Jurkat, Clone E6-1 (cell line): Measurements from ENCODE around the gene TRMU.
"Not testable (repeated sequence)": the region's sequence is repeated elsewhere in the genome, so short reads cannot be mapped to it uniquely, and the experiment has no call there.

ENCODE experiments used
- DNase-seq: peaks from one replicate; pipeline ENCODE4 v3.0.0-alpha.2; 2011; ENCODE audit warnings: low read depth, low spot score
- H3K4me3 ChIP-seq: 2 replicates; pipeline ENCODE4 v1.5.1; 2011; ENCODE audit warnings: mild to moderate bottlenecking, low read length, control low read depth, moderate library complexity

Gene TRMU

DNA sequence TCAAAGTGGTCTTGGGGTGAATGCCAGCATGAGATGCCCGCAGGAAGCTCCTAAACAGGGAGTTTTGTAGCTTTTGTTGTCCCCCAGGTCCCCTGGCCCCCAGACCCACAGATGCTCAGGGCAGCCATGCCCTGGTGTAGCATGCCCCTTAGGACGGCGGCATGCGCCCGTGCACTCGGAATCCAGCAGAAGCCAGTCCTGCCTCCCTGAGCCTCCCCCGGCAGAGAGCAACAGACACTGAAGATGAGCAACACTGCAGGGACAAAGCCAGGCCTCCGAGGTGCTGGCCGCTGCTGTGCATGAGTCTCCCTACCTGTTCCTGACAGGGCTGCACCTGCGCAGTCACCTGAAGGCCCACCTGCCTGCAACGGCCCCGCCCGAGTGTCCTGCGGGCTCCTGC is 59.1 kb downstream of the TRMU start:
- no peak for DNase-seq
- no peak overlapping the region for H3K4me3 ChIP-seq

DNA sequence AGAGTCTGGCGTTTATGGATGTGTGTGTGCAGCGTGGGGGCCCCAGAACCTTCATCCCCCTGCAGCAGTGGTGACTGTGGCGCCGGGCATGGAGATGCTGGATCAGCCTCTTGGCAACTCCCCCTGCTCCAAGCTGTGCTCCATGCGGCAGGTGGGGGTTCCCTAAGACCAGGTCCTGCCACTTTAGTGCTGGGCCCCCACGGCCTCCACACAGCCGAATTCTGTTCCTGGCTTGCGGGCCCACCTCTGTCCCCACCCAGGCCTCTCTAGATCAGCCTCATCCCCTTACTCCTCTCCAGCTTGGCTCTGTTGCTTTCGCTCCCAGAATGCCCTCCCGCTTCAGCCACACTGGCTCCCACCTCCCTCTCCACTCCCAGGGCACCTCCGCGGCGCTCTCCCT is 59.6 kb downstream of the TRMU start:
- no peak for DNase-seq
- no peak overlapping the region for H3K4me3 ChIP-seq

DNA sequence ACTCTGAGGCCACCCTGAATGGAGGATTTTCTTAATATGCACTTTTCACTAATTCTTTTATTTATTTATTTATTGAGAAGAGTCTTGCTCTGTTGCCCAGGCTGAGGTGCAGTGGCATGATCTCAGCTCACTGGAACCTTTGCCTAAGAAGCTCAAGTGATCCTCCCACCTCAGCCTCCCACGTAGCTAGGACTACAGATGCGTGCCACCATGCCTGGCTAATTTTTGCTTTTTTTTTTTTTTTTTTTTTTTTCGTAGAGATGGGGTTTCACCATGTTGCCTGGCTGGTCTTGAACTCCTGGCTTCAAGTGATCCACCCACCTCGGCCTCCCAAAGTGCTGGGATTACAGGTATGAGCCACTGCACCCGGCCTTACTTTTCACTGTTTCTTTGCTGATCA is 61.5 kb downstream of the TRMU start:
- not testable (repeated sequence) for H3K4me3 ChIP-seq, DNase-seq

DNA sequence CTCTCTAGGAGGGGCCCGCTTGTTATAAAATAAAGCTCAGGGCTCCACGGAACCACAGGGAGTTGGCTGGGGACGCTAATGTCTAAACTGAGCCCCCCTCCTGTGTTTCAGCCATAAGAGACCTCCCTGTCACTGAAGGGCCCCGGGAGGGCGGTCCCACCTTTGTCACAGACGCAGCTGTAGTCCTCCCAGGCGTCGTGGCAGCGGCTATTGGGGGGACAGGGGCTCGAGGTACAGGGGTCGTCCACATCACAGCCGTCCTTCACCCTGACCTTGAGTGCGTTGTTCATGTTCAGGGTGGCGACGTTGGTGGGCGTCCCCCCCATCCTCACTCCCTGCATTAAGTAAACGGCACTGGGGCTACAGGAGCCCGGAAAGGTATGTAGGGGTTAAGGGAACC is 62.0 kb downstream of the TRMU start:
- no peak for DNase-seq
- no peak overlapping the region for H3K4me3 ChIP-seq

DNA sequence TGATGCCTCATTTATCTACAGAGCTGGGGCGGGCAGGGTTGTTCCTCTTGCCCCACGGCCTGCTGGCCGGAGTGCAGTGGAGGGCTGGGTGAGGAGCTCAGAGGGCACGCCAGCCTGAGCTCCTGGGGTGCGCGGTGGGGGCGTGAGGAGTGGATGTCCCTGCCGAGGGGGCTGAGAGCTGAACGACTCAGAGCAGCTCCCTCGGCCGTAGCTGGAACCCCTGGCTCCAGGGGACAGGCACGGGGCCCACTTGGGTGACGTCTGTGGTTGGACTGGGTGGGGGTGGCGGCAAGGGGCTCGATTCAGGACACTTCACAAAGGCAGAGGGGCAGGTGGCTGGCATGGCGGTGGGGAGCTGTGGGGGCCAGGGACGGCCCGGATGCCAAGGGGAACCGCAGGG is 62.4 kb downstream of the TRMU start:
- DNase-seq = no peak
- no peak overlapping the region for H3K4me3 ChIP-seq

DNA sequence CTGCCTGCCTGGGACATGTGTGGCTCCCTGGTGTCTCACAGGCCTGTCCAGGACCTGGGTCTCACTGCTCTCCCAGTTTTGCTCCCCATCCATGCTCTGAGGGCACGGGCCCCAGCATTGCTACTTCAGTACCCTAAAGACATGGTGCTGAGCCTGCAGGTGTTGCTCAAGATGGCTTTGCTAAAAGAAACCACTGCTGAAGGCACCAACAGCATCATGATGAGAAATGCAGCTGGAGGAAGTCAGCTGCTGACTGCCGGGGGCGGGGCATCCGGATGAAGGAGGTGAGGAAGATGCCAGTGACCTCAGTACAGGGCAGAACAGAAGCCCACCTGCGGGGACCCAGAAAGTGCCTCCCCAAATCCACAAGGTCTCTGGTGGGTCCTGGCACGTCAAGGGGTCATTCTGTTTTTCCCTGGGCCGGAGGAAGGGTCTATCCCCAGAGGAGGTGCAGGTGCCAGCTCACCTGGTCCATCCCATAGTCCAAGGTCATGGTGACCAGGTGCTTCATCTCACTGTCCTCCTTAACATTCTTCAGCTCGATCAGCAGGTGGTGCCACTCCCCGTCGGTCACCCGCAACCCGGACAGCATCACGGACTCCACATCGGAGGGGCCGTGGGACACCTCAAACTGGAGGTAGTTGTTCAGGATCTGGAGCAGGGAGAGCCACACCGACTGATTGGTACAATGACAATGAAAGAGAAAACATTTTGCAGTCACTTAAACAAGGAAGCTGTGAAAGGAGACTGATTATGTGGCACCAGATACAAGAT is 63.9 kb downstream of the TRMU start:
- peak; percentile 46 for DNase-seq
- no peak overlapping the region for H3K4me3 ChIP-seq

DNA sequence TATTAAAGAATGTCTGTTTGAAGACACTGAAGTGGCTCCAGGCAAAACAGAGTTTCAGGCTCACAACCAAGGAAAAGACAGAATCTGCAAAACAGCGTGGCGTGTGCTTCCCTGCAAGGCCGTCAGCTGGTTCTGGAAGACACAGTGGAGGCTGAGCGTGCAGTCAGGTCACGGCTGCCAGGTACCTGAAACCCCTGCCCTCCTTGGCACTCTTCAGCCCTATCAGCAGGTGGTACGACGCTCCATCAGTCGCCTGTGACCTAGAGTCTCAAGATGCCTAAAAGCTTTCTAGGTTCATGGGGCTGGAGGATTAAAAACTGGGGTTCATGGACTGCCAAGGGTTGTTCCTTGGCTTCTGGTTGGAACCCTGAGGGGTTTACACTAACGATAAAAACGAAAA is 65.9 kb downstream of the TRMU start:
- no peak for DNase-seq
- no peak overlapping the region for H3K4me3 ChIP-seq

DNA sequence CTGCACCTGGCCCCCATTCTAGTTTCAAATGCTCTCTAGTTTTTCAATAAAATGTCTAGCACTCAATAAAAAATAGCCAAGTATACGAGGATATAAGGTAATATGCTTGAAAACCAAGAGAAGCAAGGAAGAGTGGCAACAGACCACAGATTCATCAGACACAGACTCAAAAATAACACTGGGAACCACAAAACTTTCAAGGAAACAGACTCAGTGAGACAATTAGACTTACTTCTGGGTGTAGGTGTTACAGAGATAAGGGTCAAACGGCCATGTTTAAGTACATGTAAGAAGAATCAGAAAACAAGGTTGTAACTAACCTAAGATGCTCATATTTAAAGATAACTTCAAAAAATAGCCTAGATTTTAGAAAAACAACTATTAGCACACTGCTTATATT is 67.0 kb downstream of the TRMU start:
- no peak for DNase-seq
- no peak overlapping the region for H3K4me3 ChIP-seq

DNA sequence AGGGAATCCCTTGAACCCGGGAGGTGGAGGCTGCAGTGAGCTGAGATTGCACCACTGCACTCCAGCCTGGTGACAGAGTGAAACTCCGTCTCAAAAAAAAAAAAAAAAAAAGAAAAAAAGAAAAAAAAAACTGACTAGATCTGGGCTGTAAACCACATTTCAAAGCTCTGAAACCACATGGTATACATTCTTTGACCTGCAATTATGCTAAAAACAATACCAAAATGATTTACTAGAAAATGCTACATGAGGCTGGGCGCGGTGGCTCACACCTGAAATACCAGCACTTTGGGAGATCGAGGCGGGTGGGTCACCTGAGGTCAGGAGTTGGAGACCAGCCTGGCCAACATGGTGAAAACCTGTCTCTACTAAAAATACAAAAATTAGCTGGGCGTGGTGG is 68.4 kb downstream of the TRMU start:
- not testable (repeated sequence) for H3K4me3 ChIP-seq, DNase-seq

DNA sequence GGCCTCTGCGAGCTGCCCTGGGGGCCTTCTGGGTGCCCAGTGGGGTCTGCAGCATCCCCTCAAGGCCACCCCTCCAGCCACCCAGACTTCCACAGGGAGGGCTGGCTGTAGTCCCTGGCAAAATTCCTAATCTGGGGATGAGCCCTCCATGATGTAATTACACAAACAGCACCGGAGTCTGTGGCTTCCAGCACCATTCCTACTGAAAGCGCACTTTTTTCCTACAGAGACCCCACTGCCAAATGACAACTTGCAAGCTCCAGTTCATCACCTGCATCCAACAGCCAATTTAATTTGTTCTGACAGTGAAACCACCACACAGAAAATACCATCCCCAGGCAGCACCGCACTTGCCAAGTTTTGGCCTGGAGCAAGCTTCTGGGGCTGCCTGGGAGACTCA is 70.4 kb downstream of the TRMU start:
- DNase-seq = no peak
- no peak overlapping the region for H3K4me3 ChIP-seq

DNA sequence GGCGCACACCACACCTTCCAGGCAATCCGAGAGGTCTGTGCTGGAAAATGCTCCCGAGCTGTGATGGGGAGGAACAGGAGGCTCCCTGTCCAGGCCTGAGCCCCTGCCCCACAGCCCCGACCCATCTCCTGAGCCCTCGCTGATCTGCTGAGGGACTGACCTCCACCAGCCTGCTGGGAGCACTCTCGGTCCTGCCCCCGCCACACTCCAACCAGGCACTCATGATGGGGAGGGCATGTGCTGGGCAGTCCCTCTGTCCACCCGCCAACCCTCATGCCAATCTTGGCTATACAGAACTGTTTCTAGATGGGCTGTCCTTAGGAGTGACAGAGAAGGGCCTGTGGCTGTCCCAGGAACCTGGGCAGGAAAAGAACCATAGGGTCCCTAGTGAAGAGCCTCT is 70.8 kb downstream of the TRMU start:
- H3K4me3 ChIP-seq = no peak overlapping the region
- DNase-seq = no peak

DNA sequence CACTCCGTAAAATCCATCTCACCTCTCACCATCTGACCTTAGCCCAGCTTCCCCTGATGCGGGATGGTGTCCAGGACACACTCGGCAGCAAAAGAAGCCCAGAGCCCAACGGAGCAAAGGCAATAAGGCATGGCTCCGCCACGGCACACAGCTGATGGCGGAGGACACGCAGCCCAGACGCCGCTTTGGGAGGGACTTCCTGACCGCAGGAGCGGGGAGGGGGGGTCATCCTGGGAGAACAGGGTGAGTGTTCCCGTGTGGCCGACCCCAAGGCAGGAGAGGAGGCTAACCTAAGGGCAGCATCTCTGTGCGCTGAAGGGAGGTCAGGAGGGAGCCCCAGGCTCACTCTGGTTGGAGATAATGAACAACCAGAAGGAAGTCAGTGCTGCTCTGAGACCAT is 71.3 kb downstream of the TRMU start:
- DNase-seq = no peak
- no peak overlapping the region for H3K4me3 ChIP-seq
